Parathyroid adenoma (tissue), 2 donors: ENCODE results near the gene ARFGAP1.

Experiments
- H2AFZ ChIP-seq: fragments of 300-600 bp; sonication (generic); one replicate; pipeline ENCODE4 v1.7.0; 2017; ENCODE audit warnings: antibody characterized with exemption, mild to moderate bottlenecking
- H3K27ac ChIP-seq: fragments of 300-600 bp; sonication (generic); one replicate; pipeline ENCODE4 v1.7.0; 2017
- H3K27me3 ChIP-seq: fragments of 300-600 bp; sonication (generic); one replicate; pipeline ENCODE4 v1.7.0; 2017; ENCODE audit warnings: low read length; ENCODE audit not compliant: control insufficient read depth, insufficient read depth
- H3K36me3 ChIP-seq: fragments of 300-600 bp; sonication (generic); one replicate; pipeline ENCODE4 v1.7.0; 2017; ENCODE audit warnings: low read length; ENCODE audit not compliant: control insufficient read depth, insufficient read depth
- H3K4me1 ChIP-seq: fragments of 300-600 bp; sonication (generic); one replicate; pipeline ENCODE4 v1.7.0; 2017; ENCODE audit warnings: control low read depth
- H3K4me2 ChIP-seq: fragments of 300-600 bp; sonication (generic); one replicate; pipeline ENCODE4 v1.7.0; 2017; ENCODE audit warnings: low read length
- H3K4me3 ChIP-seq: fragments of 300-600 bp; sonication (generic); one replicate; pipeline ENCODE4 v1.7.0; 2017; ENCODE audit warnings: low read depth, low read length
- H3K79me2 ChIP-seq: fragments of 300-600 bp; sonication (generic); one replicate; pipeline ENCODE4 v1.7.0; 2017; ENCODE audit warnings: control low read depth
- H3K9ac ChIP-seq: fragments of 300-600 bp; sonication (generic); one replicate; pipeline ENCODE4 v1.7.0; 2017; ENCODE audit warnings: mild to moderate bottlenecking
- H3K9me3 ChIP-seq: fragments of 300-600 bp; sonication (generic); one replicate; pipeline ENCODE4 v1.7.0; 2017; ENCODE audit warnings: low read length; ENCODE audit not compliant: control insufficient read depth
- CTCF ChIP-seq: fragments of 300-600 bp; sonication (generic); IDR thresholded peaks from one replicate; pipeline ENCODE4 v1.7.0; 2017; ENCODE audit warnings: antibody characterized with exemption, mild to moderate bottlenecking
- donor health status: primary hyperparathyroidism.

ARFGAP1 gene

DNA sequence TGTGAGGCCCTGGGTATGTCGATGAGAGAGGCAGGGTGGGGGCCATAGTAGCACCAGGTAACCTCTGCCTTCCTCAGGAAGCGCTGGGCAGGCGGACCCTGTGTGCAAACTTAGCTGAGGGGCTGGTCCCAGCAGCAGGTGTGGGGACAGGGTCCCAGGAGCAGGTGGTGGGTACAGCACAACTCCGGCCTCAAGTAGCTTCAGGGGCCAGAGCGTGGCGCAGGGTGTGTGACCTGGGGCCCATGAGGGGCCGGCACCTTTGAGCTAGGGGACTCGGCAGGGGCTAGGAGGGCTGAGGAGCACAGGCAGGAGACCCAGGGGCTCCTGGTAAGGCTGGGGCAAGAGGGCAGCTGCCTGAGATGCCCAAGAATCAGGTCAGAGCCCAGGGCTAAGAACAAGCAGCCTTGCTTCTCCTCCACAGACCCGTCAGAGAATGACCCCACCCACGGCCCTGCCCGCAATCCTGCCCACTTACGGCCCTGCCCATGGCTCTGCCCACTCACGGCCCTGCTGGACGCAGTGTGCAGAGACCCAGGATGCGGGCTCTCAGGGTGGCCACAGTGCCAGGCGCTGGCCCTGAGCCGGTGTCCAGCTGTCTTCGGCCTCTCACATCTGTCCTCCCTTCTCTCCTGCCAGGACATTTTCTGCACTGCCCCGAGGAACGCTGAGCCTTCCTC is 57.6 kb downstream of the ARFGAP1 start:
- H3K9ac ChIP-seq: no peak overlapping the region
- H3K9me3 ChIP-seq: no peaks in the 10 kb centered on the region
- H3K4me3 ChIP-seq: peak overlapping the region; percentile 29
- no peaks in the 10 kb centered on the region for H3K27me3 ChIP-seq
- H3K27ac ChIP-seq: peak overlapping the region; percentile 97
- peaks cover 81% of the 10 kb centered on the region for H3K4me1 ChIP-seq
- no peak for TF ChIP-seq CTCF
- H3K79me2 ChIP-seq: peaks cover 11% of the 10 kb centered on the region
- H3K4me2 ChIP-seq: peak overlapping the region; percentile 58
- H3K36me3 ChIP-seq: no peaks in the 10 kb centered on the region
- H2AFZ ChIP-seq: no peak overlapping the region

- H2AFZ ChIP-seq: peak overlapping the region; percentile 2
- H3K79me2 ChIP-seq: peaks cover 7% of the 10 kb centered on the region
- H3K36me3 ChIP-seq: no peaks in the 10 kb centered on the region
- H3K9me3 ChIP-seq: no peaks in the 10 kb centered on the region
- H3K4me3 ChIP-seq: peak overlapping the region; percentile 29
- H3K9ac ChIP-seq: no peak overlapping the region
- H3K4me1 ChIP-seq: peaks cover 88% of the 10 kb centered on the region
- TF ChIP-seq CTCF: no peak
- H3K27me3 ChIP-seq: no peaks in the 10 kb centered on the region
- peak overlapping the region; percentile 97 for H3K27ac ChIP-seq
- peak overlapping the region; percentile 58 for H3K4me2 ChIP-seq
Observed at GRCh38 chr20:63330940-63331339, 58.3 kb downstream of the ARFGAP1 start.

DNA sequence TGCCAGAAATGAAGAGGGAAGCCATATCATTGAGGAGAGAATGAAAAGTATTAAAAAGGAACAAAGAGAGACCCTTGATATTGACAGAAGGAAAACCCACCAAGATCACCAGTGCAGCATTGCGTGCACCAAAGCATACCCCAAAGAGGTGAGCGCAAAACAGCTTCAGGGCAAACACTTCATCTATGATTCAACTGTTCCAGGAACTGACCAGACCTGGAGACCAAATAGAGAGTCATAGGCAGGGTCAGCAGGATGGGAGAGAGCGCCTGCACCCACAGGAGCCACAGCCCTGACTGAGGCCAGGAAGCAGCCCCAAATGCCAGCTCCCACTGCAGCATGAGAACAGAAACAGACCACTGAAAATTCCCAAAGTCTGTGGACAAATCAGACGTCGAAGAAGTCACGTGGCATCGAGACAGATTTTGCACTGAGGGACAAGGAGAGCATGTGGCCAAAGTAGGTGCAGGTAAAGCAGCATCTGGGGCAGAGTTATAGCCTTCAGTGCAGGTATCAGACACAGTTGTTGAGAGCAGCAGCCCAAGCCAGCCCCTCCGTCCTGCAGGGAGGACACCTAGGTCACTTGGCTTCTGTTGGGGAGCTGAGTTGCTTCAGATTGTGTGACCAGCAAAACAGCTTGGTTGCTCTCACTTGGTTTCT is 59.3 kb downstream of the ARFGAP1 start:
- peak overlapping the region; percentile 15 for H3K4me3 ChIP-seq
- no peaks in the 10 kb centered on the region for H3K36me3 ChIP-seq
- H2AFZ ChIP-seq: no peak overlapping the region
- no peak overlapping the region for H3K9ac ChIP-seq
- H3K79me2 ChIP-seq: peaks cover 3% of the 10 kb centered on the region
- H3K27me3 ChIP-seq: no peaks in the 10 kb centered on the region
- no peak overlapping the region for H3K4me2 ChIP-seq
- peaks cover 93% of the 10 kb centered on the region for H3K4me1 ChIP-seq
- no peak for TF ChIP-seq CTCF
- H3K27ac ChIP-seq: peak overlapping the region; percentile 97
- H3K9me3 ChIP-seq: no peaks in the 10 kb centered on the region

- H3K4me1 ChIP-seq: peaks cover 94% of the 10 kb centered on the region
- H3K9ac ChIP-seq: no peak overlapping the region
- peak overlapping the region; percentile 97 for H3K27ac ChIP-seq
- H3K4me3 ChIP-seq: no peak overlapping the region
- H3K4me2 ChIP-seq: peak overlapping the region; percentile 61
- no peaks in the 10 kb centered on the region for H3K9me3 ChIP-seq
- H3K79me2 ChIP-seq: no peaks in the 10 kb centered on the region
- no peaks in the 10 kb centered on the region for H3K36me3 ChIP-seq
- H2AFZ ChIP-seq: no peak overlapping the region
- TF ChIP-seq CTCF: no peak
- no peaks in the 10 kb centered on the region for H3K27me3 ChIP-seq
Observed at GRCh38 chr20:63332488-63333240, 60.1 kb downstream of the ARFGAP1 start.
